Effector CD8-positive, alpha-beta T cell (primary cell): Measurements from ENCODE around the gene DOP1A.
A peak's percentile ranks its signal among the peaks of the same experiment; 100 is the strongest.

Experiments
- DNase-seq: peaks from one replicate; lab custom pipeline; 2025; lab: John Stamatoyannopoulos, UW

Gene DOP1A

GRCh38 chr6:83198486-83199172, 131.2 kb downstream of the DOP1A start:
- DNase-seq, result no peak

DNA sequence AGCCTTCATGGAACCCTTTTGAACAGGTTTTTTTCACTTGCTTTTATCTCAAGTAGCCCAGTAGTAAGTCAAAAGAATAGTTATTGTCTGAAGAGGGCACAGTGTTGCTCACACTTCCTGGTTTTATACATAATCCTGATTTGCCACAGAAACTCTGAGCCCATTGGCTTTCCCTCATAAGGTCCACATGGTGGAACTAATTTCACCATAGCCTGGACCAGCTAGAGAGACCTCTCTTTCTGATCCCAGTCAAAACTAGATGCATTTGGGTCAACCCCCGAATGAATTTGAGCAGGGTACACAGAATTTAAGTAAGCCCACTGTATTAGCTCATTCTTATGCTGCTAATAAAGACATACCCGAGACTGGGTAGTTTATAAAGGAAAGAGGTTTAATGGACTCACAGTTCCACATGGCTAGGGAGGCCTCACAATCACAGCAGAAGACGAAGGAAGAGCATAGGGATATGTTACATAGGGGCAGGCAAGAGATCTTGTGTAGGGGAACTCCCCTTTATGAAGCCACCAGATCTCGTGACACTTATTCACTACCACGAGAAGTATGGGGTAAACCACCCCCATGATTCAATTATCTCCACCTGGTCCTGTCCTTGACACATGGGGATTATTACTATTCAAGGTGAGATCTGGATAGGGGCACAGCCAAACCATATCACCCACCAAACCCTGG, 131.8 kb downstream of the DOP1A start:
- DNase-seq, result no peak

- no peak for DNase-seq
These were observed 132.4 kb downstream of the DOP1A start for GRCh38 chr6:83199863-83200225.

- DNase-seq, result no peak
These were observed 134.6 kb downstream of the DOP1A start for GRCh38 chr6:83202031-83202430.

DNA sequence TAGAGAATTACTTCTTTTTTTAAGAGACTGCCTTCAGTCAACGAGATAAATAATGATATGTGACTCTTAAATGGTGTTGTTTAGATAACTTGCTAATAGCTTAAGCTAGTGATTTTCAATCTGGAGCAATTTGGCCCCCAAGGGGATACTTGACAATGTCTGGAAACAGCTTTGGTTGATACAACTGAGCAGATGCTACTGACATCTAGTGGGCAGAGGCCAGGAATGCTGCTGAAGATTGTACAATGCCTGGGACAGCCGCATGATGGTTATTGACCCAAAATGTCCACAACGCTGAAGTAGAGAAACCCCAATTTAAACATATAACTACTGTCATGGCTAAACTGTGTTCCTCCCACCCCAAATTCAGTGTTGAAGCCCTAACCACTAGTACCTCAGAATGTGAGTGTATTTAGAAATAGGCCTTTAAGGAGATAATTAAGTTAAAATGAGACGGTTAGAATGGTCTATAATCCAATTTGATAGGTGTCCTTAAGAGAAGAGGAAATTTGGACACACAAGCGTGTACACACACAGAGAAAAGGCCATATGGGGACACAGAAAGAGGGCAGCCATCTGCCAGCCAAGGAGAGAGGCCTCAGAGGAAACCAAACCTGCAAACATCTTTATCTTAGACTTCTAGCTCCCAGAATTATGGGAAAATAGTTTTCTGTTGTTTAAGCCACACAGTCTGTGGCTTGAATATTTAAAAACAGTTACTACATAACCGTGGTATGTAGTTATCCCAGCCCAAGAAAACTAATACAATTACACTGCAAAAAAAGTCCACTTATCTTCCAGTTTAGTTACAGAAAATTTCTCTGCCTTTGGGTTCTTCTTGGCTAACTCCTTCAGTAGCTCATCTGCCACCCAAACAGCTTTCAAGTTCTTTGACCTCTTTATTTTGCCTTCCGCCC, 147.9 kb downstream of the DOP1A start:
- DNase-seq, result peak; percentile 7

GRCh38 chr6:83216806-83217205, 149.3 kb downstream of the DOP1A start:
- no peak for DNase-seq
